GM19239 (cell line): ENCODE results near the gene PROM1.

Experiments
- DNase-seq: peaks from one replicate; pipeline ENCODE4 v3.0.0; 2011; ENCODE audit warnings: low spot score; ENCODE audit not compliant: insufficient read length
- FAIRE-seq: peaks from 2 replicates; lab custom pipeline; 2011; peaks lifted over from hg19 to GRCh38; lab: Jason Lieb, UNC

Gene PROM1

GRCh38 chr4:16110661-16111290, 27.0 kb upstream of the PROM1 start:
- FAIRE-seq (no peak), DNase-seq (no peak)

- no peak for FAIRE-seq
- DNase-seq, result no peak
These were observed 26.4 kb upstream of the PROM1 start for GRCh38 chr4:16110199-16110598.

GRCh38 chr4:16109256-16109655, 25.4 kb upstream of the PROM1 start:
- DNase-seq (no peak), FAIRE-seq (no peak)

GRCh38 chr4:16106956-16107355, 23.1 kb upstream of the PROM1 start:
- FAIRE-seq, result no peak
- no peak for DNase-seq

- FAIRE-seq (no peak), DNase-seq (no peak)
These were observed 20.7 kb upstream of the PROM1 start for GRCh38 chr4:16104520-16104919.

- DNase-seq, result no peak
- no peak for FAIRE-seq
These were observed 18.5 kb upstream of the PROM1 start for GRCh38 chr4:16102356-16102755.

- no peak for FAIRE-seq
- DNase-seq, result no peak
These were observed 17.0 kb upstream of the PROM1 start for GRCh38 chr4:16100833-16101232.

- DNase-seq (no peak), FAIRE-seq (no peak)
These were observed 9.0 kb upstream of the PROM1 start for GRCh38 chr4:16092682-16093319.

- DNase-seq (no peak), FAIRE-seq (no peak)
These were observed 6.4 kb upstream of the PROM1 start for GRCh38 chr4:16090096-16090705.

- DNase-seq, result no peak
- no peak for FAIRE-seq
These were observed 5.3 kb upstream of the PROM1 start for GRCh38 chr4:16089156-16089555.

GRCh38 chr4:16088601-16089000, 4.8 kb upstream of the PROM1 start:
- FAIRE-seq (no peak), DNase-seq (no peak)

- DNase-seq (no peak), FAIRE-seq (no peak)
These were observed 2.0 kb upstream of the PROM1 start for GRCh38 chr4:16085822-16086221.

- FAIRE-seq (no peak), DNase-seq (no peak)
These were observed 1.2 kb downstream of the PROM1 start for GRCh38 chr4:16082426-16083240.

GRCh38 chr4:16082041-16082425, 1.8 kb downstream of the PROM1 start:
- no peak for DNase-seq
- no peak for FAIRE-seq

GRCh38 chr4:16079046-16079445, 4.8 kb downstream of the PROM1 start:
- DNase-seq (no peak), FAIRE-seq (no peak)

GRCh38 chr4:16078195-16078760, 5.5 kb downstream of the PROM1 start:
- DNase-seq, result no peak
- FAIRE-seq, result no peak

GRCh38 chr4:16077786-16078185, 6.0 kb downstream of the PROM1 start:
- FAIRE-seq (no peak), DNase-seq (no peak)

- FAIRE-seq, result no peak
- no peak for DNase-seq
These were observed 7.7 kb downstream of the PROM1 start for GRCh38 chr4:16075975-16076757.

GRCh38 chr4:16075061-16075460, 8.8 kb downstream of the PROM1 start:
- no peak for DNase-seq
- FAIRE-seq, result no peak

- FAIRE-seq (no peak), DNase-seq (no peak)
These were observed 11.7 kb downstream of the PROM1 start for GRCh38 chr4:16072168-16072567.
